GM10266 (cell line): ENCODE data around the gene MYH6.
"Not testable (repeated sequence)": the region's sequence is repeated elsewhere in the genome, so short reads cannot be mapped to it uniquely, and the experiment has no call there.

ENCODE experiments used
- DNase-seq: peaks from one replicate; pipeline ENCODE4 v3.0.0; 2012; ENCODE audit errors: extremely low spot score
- CTCF ChIP-seq: IDR thresholded peaks from 2 replicates; pipeline ENCODE4 v1.5.1; 2012; ENCODE audit warnings: mild to moderate bottlenecking, low read depth; ENCODE audit not compliant: control insufficient read depth, insufficient read depth; ENCODE audit errors: missing control alignments

MYH6 gene

GRCh38 chr14:23404331-23404900 lies 3.7 kb downstream of the MYH6 start:
- no peak for TF ChIP-seq CTCF
- DNase-seq, result no peak

GRCh38 chr14:23403908-23404307 lies 4.2 kb downstream of the MYH6 start:
- no peak for TF ChIP-seq CTCF
- no peak for DNase-seq

GRCh38 chr14:23403139-23403438 lies 5.0 kb downstream of the MYH6 start:
- TF ChIP-seq CTCF, result no peak
- DNase-seq, result no peak

GRCh38 chr14:23402296-23403138 lies 5.6 kb downstream of the MYH6 start:
- TF ChIP-seq CTCF, result no peak
- no peak for DNase-seq

GRCh38 chr14:23401291-23401690 lies 6.8 kb downstream of the MYH6 start:
- no peak for DNase-seq
- TF ChIP-seq CTCF, result no peak

- DNase-seq, result not testable (repeated sequence)
Measured at GRCh38 chr14:23400496-23401149, 7.5 kb downstream of the MYH6 start.

GRCh38 chr14:23399591-23399990 lies 8.5 kb downstream of the MYH6 start:
- DNase-seq, result no peak
- TF ChIP-seq CTCF, result no peak
